ELR (cell line): ENCODE data around the gene GTF3A.
"Not testable (repeated sequence)": the region's sequence is repeated elsewhere in the genome, so short reads cannot be mapped to it uniquely, and the experiment has no call there.

Source experiments
- DNase-seq: peaks from one replicate; pipeline ENCODE4 v3.0.0-alpha.2; 2015; ENCODE audit warnings: low read depth

GTF3A gene

DNA sequence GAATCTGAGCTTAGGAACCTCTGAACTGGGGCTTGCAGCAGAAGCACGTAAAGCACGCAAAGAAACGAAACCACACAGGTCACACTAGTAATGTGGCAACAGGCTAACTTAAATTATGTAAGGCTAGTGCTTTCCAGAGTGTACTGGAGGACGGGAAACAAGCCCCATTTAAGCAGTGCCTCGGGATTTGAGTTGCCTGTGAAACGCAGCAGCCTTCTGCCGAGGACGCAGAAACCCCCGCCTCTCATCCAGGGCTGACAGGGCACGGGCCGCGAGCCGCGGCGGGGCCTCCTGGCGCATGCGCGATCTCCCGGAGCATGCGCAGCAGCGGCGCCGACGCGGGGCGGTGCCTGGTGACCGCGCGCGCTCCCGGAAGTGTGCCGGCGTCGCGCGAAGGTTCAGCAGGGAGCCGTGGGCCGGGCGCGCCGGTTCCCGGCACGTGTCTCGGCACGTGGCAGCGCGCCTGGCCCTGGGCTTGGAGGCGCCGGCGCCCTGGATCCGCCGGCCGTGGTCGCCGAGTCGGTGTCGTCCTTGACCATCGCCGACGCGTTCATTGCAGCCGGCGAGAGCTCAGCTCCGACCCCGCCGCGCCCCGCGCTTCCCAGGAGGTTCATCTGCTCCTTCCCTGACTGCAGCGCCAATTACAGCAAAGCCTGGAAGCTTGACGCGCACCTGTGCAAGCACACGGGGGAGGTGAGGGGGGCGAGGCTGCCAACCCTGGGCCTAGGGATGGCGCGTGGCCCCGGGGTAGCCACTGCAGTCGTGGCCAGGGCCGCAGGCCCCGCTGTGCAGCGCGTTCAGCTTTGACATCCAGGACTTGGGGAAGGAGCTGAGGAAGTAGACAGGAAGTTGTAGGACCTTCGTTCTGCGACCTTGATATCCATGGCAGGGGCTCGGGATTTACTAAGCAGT, at the start of gene GTF3A:
Gene GTF3A (plus strand): TSS at position 374 of the 912 bp plus-strand sequence.
- peak; percentile 86 for DNase-seq

DNA sequence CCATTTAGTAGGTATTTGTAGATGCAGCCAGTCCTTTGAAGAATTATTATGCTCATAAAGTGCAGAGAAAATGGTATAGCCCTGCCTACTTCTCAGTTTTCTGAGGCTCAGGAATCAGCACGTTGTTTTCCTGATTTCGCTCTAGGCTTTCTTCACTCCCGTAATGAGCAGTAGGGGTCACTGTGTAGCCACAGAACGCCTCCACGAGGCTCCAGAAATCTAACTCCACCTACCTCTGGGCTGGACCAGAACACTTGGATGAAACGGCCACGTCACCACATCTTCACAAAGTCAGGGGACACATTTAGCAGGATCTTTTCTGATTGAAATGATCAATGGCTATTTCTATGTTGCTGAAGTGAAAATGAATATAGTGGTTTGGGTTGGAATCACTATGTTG, 49.8 kb upstream of the GTF3A start:
- DNase-seq: peak; percentile 90

DNA sequence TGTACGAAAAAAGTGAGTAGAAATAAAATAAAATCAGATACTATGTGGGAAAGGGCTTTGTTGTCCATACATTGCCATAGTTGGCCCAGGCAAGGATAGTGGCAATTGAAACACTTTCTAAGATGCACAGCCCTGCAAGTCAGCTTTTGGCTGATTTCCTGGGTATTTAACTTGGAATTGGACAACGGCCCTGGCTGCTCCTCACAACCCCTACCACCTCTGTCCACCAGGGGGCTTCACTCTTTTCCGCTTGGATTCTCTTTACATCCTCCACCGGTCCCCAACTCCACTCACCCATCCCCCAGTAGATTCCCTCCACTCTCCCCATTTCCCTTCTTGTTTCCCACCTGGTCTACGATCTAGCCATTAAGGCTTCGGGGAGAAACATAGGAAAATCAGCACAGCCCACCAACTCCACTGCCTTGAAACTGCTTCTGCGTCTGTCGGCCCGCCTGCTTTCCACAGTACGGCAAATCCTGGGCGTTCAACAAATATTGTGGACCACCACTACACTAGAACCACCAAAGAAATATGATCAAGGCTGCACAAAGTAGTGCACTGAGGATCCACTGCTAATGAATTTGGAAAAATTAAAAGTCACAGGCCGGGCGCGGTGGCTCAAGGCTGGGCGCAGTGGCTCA, 48.6 kb upstream of the GTF3A start:
- peak; percentile 73 for DNase-seq

DNA sequence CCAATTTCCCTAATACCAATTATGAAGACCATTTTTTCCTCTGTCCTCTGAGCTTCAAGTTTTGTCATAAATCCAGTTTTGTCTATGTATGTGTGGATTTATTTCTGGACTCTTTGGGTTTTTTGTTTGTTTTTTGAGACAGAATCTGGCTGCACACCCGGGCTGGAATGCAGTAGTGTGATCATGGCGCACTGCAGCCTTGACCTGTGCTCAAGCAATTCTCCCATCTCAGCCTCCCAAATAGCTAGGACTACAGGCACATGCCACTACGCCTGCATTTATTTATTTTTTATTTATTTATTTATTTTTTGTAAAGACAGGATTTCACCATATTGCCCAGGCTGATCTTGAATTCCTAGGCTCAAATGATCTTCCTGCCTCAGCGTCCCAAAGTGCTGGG, 45.3 kb upstream of the GTF3A start:
- no peak for DNase-seq

DNA sequence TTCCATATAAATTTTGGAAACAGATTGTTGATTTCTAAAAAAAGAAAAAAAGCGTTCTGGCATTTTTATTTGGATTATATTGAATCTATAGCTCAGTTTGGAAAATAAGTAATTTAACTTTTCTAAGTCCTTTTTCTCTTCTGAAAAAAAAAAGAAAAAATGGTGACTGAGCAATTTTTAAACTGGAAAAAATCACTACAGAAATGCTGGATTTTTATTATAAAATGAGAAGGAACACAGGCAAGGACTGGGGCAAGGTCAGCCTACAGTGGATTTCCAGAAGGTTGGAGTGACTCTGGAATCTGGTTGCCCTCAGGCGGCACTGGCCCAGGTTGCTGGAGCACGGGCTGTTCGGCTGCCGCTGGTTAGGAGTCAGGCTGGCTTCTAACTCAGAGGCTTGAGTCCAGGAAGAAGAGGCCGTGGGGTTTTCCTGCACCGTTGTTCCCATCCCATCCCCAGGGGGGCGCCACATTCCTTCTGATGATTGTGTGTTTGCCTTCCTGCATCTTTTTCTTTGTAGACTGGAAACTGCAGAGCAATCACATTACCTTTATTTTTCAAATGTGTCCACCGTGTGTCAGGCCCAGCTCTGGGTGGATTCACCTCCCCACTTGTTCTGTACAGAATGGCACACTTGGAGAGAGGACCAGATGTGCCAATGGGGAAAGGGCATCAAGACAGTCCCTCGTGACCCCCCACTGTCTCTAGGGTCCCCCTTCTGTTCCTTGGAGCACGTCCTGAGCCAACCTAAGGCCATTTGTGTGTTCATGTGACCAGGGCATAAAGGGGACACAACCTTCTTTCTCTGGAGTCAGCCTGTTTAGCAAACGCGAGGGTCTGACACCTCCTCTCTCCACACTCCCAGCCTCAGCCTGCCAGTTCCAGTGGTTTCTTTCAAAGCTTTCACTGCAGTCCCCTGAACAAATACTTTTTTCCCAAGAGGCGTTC, 44.5 kb upstream of the GTF3A start:
- peak; percentile 65 for DNase-seq

DNA sequence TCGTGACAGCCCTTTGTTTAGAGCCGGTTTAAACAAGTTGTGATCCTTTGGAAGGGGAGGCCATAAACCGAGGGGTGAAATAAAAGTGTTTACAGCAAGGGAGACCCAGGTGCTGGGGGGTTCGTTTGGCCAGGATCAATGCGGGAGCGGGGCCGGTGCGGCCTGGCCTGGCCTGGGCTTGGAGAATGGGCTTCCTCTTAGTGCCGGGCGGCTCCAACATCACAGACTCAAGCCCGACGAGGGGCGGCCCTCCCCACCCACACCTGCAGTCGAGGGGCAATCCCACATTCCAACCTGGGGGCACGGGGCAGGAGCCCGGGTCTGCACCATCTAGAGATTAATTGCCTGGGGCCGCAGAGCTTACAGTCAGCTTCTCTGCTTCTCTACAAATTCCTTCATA, 42.8 kb upstream of the GTF3A start:
- DNase-seq: no peak

DNA sequence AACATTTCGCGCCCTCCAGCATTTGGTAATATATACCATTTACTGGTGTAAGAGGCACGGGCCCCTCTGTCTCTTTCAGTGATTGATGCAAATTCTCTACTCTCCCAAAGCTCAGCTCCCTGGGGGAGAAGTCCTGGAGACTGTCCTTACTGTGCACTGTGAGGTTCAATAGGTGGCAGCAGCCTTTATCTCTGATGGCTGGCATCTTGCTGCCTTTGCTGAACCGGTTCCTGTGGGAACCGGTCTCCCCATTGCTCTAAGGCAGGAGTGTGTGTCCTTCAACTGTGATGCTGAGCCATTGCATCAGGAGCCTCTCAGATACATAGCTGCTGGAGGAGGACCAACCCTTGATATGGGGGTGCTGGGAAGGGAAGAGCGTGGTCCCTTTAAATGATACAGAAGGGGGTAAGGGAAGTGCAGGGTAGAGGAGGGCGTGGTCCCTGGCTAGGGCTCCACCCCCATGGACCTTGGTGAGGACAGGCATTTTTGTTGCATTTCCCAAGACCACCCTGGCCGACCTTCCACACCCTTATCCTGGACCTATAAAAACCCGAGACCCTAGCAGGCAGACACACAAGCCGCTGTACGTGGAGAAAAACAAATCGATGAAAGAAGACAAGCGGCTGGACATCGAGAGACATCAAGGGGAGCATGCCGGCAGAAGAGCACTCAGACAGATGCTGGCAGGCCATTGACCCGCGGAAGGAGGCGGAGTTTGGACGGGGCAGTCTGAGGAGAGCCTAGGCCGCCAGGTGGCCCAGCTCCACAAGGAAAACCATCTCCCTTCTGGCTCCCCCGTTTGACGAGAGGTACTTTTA, 41.1 kb upstream of the GTF3A start:
- no peak for DNase-seq

DNA sequence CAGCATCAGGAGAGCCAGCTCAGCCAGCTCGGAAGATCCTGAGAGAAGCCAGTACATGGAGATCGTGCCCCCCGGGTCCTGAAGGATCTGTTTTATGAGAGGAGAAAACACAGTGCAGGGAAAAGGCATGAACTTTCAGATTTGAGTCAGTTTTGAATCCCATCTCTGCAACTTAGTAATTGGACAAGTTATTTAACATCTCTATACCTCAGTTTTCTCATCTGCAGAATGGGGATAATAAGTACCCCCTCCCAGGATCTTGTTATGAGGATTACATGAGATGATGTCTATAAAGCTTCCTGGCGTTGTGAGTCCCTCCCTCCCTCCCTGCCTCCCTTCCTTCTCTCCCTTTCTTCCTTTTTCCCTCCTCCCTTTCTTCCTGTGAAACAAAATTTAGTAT, 40.1 kb upstream of the GTF3A start:
- no peak for DNase-seq

DNA sequence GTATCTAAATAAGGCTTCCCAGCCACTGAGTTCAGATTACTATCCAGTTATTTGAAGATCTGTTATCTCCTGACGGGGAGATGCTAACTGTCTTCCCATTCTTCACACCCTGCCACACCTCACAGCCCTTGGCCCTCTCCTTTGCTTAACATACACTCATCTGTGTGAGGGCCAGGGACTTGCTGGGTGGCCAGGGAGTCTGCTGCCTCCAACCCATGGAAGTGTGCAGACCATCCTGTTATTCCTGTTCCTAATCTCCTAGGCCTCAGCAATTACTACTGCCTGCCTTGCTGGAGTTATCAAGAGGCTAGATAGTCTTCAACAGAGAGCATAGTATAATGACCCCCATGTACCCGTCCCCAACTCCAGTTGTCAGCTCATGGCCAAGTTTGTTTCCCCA, 36.2 kb upstream of the GTF3A start:
- no peak for DNase-seq

DNA sequence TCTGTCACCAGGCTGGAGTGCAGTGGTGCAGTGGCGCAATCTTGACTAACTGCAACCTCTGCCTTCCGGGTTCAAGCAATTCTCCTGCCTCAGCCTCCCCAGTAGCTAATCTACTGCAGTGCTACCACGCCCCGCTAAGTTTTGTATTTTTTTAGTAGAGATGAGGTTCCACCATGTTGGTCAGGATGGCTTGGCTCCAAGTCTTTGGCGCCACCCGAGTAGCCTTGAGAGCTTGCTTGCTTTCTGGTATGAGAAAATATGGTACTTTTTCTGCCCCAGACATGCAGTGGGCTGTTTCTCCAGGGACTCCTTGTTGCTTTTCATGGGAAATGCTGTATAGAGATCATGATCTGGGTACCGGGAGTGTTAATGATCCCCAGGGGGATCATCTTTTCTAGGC, 34.5 kb upstream of the GTF3A start:
- no peak for DNase-seq

DNA sequence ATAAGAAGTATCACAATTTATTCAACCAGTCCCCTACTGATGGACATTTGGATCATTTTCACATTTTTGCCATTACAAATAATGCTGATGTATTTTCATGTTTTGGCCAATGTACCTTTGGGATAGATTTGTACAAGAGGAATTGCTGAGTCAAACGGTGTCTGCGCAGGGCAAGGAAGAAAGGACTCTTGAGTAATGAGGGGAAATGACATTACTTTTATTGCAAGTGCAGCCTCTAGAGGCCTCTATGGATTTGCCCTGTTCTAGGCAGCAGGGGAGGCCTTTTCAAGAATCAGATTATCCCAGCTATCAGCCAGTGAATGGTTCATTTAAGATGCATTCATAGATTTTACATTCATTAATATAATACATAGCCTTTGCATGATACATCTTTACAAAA, 32.9 kb upstream of the GTF3A start:
- DNase-seq: no peak

DNA sequence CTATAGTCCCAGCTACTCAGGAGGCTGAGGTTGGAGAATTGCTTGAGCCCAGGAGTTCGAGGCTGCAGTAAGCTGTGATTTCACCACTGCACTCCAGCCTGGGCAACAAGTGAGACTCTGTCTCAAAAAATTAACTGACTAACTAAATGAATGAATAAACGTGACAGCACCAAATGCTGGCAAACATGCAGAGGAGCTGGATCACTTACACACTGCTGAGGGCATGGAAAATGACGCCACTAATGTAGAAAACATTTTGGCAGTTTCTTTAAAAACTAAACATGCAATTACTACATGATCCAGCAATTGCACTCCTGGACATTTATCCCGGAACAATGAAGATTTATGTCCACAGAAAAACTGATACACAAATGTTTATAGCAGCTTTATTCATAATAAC, 31.3 kb upstream of the GTF3A start:
- no peak for DNase-seq

DNA sequence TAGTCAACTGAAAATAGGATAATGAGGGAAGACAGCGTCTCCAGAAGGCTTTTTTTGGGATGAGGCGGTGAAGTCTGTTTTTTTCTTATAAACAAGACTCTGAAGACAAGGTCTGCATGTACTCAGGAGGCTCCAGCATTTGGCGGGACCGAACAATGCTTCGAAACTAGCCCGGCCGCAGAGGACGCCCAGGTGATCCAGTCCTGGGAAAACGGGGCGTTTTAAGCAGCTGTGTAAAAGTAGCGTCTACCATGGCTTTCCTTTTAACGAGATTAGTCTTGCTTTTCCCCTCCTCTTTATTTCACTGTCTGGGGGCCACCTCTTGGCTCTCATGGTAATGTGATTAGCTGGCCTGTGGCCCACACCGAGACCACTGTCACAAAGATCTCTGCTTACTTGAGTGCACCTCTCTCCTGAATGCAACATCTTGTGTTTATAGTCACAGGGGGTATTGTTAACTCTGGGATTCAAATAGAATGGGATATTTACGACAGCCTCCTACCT, 29.4 kb upstream of the GTF3A start:
- no peak for DNase-seq

DNA sequence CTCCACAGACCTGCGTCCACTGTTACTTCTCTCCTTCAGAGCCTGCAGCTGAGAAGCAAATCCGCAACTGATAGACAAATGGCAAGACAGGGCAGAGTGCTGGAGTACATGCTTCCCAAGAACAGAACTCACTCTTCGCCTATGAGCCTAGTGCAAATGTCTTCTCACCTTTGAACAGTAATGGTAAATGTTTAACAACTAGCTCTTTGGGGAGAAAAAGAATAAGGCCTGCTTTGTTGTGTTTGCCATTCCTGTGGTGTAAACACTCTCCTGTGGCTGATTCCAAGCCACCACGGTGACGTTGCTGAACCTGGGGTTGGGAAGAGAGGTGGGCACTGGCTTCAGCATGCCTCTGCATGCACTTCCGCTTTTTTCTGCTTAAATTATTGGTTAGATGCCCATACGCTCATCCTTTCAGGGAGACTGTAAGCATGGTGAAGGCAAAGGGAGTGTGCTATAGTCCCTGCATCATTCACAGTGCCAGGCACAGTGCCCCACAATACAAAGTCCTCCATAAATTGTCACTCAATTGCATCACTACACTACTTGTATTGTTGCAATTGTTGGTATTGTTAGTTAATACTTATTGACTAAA, 28.1 kb upstream of the GTF3A start:
- DNase-seq: no peak

DNA sequence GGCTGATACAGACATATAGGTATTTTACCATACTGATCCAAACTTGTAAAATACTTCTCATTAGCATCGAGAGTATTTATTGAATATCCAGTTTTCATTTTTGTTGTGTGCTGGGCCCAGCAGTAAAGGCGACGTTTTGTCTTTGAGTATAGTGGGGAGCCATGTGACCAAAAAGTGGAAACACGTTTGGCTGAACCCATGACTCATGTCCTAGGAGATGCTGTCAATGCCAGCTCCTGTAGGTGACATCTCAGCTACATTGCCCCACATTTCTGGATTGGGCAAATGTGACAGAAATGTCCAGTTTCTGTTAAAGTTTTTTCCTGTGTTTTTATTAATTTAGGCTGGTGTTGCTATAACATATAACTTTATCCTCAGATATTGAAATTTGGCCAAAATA, 26.1 kb upstream of the GTF3A start:
- no peak for DNase-seq

DNA sequence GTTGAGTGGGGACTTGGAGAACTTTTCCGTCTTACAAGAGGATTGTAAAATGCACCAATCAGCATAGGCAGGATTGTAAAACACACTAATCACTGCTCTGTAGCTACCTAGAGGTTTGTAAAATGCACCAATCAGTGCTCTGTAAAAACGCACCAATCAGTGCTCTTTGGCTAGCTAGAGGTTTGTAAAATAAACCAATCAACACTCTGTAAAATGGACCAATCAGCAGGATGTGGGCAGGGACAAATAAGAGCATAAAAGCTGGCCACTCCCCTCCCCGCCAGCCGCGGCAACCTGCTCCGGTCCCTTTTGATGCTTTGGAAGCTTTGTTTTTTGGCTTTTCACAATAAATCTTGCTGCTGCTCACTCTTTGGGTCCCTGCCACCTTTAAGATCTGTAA, 24.0 kb upstream of the GTF3A start:
- DNase-seq: not testable (repeated sequence)

DNA sequence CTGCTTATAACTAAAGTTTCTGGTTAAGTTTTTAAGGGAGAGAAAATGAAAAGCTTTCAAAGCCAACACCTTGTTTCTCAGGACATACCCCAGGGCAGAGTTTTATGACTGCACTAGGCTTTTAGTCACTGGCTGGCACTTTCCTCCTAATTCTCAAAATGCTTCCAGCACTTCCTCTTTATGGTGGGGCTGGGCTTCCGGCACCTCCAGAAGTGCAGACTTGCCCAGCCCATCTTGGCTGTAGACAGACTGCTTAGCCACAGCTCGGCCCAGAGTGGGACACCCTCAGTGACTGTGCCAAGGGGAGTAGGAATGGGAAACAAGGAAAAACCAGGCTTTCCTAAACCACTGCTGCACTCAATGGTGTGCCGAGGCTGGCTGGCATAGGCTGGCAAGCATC, 23.2 kb upstream of the GTF3A start:
- DNase-seq: no peak

DNA sequence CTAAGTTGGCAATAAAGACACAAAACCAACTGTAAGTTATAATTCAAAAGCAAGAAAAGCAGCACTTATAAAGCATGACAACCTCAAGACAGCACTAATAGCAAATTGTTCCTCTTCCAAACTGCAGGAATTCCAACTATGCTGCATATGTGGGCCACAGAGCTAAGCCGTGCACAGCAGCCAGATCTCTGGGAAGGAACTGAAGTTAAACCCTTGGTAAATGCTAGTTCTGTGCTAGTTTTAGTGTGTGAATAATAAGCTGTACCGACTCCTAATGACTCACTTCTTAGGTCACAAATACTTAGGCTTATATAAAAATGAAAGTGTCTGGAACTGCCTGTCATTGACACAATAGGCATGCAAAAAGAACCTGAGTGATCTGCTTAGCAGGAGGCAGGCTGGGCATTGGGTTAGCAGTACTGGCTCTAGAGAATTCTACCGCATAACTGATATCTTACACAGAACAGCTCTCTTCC, 21.2 kb upstream of the GTF3A start:
- DNase-seq: peak; percentile 48

DNA sequence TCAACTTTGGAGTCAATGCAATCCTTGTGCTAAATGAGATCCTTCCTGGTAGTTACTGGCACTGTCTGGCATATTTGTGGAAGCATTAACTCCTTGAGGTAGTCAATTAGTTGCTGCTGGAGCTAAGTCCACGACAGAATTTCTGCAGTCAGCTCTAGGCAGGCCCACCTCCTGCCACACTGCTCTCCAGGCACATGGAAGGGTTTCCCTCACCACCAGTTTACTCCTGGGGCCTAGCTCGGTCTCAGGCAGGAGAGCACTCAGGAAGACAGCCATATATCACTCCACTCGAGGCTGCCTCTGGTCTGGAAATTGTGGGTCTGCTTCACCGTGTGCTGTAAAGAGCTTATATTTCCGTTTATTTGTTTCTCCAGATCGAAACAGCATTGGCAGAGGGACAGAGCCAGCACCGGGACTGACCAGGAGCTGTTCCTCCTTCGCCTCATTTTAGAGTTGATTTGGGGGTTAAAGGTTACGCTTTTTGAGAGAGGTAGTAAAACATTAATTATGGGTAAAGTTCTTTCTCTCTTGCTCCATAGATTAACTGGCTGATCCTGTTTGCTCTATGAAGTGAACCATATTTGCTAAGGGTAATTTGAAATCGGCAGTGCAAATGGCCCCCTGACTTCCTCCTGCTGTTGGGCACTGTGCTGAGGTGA, 20.6 kb upstream of the GTF3A start:
- no peak for DNase-seq

DNA sequence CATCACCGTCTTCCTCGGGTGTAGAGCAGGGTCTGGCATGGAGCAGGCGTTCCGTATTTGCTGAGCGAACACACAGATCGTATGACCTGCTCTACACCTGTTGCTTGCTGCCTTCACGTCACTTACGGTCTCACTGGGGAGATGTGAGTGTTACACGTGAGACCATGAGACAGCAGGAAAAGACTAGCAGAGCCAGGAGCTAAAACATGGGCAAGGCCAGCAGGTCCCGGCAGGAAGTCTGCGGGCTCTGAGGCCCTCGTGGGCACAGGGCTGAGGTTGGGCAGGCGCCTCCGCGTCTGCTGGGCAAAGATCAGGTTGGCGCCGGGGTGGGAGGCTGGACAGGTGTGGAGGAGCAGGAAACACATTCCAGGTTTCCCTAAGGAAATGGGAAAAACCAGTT, 19.7 kb upstream of the GTF3A start:
- DNase-seq: no peak
